CD4-positive, alpha-beta T cell treated with Interleukin-2 at 100 ng/mL for 4 hours (primary cell): ENCODE data around the gene TIGD3.

Experiments
- DNase-seq: peaks from one replicate; pipeline ENCODE4 v3.0.0-alpha.2; 2020; ENCODE audit warnings: low spot score

Gene TIGD3

GRCh38 chr11:65390099-65390941 is 35.8 kb downstream of the TIGD3 start:
- DNase-seq = no peak

GRCh38 chr11:65390996-65391395 is 36.4 kb downstream of the TIGD3 start:
- no peak for DNase-seq

DNA sequence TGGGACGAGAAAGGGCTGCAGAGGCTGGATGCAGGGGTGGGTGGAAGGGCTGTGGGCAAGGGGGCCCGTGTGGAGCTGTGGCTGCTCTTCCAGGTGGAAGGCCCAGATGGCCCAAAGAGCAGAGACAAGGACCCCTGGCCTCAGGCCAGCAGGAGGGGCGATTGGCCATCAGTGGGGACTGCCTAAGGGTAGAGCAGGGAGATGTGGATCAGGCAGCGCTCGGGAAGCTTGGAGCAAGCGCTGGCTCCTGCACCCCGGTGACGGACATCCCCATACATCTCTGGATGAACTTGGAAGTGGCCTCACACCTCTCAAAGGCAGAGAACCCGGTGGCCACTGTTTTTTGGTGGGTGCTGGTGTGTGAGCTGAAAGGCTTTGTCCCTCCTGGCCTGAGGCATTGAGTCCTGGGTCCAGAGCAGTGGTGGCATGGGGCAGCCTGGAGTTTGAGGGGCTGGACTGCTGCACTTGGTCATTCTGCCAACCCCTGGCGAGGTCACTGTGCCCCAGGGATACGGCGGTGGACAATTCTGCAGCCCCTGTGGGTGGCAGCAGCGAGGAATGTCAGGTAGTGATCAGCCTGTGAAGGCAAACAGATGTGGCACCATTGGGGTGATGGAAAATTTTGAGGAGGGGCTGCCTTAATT is 37.8 kb downstream of the TIGD3 start:
- no peak for DNase-seq

DNA sequence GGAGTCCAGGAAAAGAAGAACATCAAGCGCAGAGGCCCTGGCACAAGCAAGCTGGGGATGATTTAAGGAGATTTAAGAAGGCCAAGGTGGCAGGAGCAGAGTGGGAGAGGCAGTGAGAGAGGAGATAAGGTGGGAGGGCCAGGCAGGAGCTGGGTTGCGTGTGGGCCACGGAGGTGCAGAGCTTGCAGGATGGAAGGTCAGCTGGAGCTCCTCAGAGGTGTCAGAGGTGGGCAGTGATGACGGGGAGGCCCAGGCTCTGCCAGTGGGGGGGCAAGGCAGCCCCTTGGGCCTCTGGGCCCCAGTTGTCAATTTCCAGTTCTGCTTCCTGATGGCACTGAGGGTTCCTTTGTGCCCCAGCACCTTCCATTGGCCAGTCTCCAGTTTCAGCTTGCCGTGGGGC is 38.3 kb downstream of the TIGD3 start:
- DNase-seq = no peak

- DNase-seq = no peak
Measured at GRCh38 chr11:65393513-65394079, 39.0 kb downstream of the TIGD3 start.

GRCh38 chr11:65394125-65394536 is 39.6 kb downstream of the TIGD3 start:
- no peak for DNase-seq

- DNase-seq = no peak
Measured at GRCh38 chr11:65395961-65396530, 41.5 kb downstream of the TIGD3 start.

DNA sequence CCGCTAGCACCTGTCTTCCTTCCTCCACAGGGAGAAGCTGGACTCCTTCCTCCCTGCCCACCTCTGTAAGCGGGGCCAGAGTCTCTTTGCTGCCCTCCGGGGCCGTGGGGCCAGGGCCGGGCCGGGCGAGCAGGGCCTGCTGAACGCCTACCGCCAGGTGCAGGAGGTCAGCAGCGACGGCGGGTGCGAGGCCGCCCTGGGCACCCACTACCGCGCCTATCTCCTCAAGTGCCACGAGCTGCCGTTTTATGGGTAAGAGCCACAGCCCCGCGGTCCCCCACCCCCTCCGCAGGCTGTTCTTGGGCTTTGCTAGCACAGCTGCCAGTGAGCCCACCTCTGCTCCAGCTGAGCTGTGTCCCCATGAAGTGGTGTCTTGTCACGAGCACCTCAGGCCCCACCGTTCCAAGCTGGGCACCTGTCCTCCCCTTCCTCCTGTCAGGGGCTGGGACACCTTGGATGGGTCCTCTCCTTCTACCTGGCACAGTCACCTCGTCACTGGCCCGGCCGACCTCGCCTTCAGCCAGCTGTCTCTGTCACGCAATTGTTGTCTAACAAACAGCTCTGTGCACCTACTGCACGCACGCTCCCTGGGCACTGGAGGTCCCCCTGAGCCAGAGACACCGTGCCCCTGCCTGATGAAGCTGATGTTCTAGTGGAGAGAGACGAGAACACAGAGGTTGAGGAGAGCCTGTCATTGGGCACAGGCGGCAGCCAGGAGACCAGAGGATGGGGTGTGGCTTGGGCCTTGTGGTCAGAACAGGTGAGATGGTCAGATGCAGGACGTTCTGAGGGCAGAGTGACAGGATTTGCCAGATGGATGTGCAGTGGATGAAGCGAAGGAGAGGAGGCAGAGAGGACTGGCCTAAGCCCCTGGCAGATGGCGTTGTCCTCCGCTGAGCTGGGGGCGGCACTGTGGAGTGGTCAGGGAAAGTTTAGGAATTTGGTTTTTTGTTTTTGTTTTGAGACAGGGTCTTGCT is 42.5 kb downstream of the TIGD3 start:
- no peak for DNase-seq

- DNase-seq = no peak
Measured at GRCh38 chr11:65398362-65398910, 43.9 kb downstream of the TIGD3 start.

- DNase-seq = no peak
Measured at GRCh38 chr11:65399249-65399648, 44.7 kb downstream of the TIGD3 start.

GRCh38 chr11:65399845-65400244 is 45.3 kb downstream of the TIGD3 start:
- DNase-seq = no peak

DNA sequence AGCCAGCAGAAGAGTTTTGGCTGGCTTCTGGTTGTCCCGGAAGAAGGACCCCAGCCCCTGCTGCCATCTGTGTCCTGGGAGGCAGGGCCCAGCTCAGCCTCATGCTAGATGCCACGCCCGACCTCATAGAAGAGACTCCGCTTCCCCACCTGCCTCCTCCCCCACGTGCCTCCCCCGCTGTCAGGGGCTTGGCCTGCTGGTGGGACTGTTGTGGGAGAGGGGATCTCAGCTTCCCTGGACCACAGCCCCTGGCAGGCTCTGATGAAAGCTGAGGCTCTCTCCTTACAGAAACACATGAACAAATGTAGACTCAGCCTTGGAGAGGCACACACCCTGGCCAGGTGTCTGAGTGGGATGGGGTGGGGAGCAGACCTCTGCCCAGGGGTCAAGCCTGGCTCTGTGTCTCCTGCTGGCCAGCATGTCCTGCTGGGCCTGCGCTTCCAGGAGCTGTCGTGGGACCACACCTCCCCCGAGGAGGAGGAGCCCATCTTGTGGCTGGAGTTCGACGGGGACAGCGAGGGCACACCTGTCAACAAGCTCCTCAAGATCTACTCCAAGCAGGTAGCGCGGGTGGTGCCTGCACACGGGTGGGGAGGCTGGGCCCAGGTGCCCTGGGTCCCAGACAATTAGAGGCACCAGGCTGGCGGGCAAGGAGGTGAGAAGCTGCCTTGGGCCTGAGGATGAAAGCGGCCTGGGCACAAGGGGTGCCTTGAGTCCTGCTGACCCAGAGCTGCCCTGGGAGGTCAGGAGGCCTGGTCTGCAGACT is 45.9 kb downstream of the TIGD3 start:
- DNase-seq = no peak

DNA sequence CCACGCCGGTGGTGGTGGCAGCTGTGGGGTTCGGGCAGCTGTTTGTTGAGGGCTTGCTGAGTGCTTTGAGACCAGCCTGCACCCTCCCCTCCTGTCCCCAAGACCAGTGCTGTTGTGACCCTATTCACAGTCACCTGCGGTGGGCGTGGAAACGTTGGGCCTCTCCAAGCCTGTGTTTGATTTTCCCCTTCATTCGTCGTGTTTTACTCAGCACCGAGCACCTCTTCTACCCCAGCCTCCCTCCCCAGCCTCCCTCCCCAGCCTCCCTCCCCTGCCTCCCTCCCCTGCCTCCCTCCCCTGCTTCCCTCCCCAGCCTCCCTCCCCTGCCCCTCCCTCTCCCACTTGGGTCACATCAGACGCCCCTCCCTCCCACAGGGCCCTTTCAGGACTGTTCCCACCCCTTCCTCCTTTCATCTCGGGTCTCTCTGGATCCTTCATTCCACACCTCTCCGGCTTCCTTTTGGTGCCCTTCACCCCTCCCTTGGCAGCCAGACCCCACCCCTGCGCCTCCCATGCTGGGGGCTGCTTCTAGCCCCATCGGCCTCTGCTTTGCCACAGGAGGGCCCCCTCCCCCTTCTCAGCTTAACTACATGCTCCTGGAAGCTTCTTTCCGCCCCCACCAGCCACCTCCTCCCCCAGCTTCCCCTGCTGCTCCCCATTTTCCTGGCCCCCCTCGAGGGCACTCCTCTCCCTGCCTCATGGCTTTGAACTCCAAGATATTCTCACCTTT is 46.7 kb downstream of the TIGD3 start:
- no peak for DNase-seq

- no peak for DNase-seq
Measured at GRCh38 chr11:65401803-65402248, 47.3 kb downstream of the TIGD3 start.

GRCh38 chr11:65402790-65403189 is 48.2 kb downstream of the TIGD3 start:
- DNase-seq = no peak

DNA sequence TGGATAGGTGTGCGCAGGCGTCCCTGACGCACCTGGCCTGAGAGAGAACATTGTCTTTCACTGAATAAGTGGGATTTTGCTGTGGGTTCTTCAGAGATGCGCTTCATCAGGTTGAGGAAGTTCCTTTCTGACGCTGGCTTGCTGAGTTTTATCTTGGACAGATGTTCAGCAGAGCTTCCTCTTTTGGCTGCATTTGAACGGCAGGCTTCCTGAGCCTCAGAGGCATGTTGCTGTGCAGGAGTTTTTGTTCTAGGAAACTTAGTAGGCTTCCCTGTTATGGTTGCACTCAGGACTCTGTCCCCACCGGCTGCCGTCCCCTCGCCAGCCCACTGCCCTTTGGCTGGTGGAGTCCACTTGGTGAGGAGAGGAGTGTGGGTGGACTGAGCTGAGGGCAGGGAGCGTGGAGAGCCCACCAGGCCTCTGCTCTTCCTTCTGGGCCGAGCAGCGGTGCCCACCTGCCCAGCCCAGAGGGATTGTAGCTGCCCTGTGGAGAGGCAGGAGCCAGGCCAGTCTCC is 49.1 kb downstream of the TIGD3 start:
- DNase-seq = no peak

- no peak for DNase-seq
Measured at GRCh38 chr11:65404210-65404609, 49.7 kb downstream of the TIGD3 start.

- DNase-seq = no peak
Measured at GRCh38 chr11:65404638-65405339, 50.2 kb downstream of the TIGD3 start.
